Measurements from ENCODE around the gene IDI1.

DNA sequence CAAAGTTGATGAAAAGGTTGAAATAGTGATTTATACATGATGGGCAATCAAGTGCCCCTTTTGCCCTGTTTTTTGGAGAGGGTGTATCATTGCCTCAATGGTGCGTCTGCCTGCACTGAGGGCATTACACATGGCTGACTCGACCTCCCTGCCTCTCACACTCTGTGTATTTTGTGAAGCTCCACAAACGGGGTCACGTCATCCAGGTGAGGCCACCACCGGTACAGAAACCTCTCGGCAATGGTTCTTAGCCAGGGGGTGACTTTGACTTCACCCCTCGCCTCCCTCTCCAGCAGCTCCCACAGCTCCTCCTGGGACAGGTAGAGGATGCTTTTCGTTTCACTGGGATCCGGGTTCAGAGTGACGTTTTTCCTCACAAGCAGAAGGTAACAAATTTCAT lies 29.6 kb downstream of the IDI1 start:
- TF ChIP-seq, protein P1, sequence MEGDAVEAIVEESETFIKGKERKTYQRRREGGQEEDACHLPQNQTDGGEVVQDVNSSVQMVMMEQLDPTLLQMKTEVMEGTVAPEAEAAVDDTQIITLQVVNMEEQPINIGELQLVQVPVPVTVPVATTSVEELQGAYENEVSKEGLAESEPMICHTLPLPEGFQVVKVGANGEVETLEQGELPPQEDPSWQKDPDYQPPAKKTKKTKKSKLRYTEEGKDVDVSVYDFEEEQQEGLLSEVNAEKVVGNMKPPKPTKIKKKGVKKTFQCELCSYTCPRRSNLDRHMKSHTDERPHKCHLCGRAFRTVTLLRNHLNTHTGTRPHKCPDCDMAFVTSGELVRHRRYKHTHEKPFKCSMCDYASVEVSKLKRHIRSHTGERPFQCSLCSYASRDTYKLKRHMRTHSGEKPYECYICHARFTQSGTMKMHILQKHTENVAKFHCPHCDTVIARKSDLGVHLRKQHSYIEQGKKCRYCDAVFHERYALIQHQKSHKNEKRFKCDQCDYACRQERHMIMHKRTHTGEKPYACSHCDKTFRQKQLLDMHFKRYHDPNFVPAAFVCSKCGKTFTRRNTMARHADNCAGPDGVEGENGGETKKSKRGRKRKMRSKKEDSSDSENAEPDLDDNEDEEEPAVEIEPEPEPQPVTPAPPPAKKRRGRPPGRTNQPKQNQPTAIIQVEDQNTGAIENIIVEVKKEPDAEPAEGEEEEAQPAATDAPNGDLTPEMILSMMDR (IDR thresholded peaks at IDR 0.05), result no peak
- no peak for TF ChIP-seq POLR2A (IDR thresholded peaks at IDR 0.05)
